Measurements from ENCODE around the gene NUBP2.
"Not testable (repeated sequence)": the region's sequence is repeated elsewhere in the genome, so short reads cannot be mapped to it uniquely, and the experiment has no call there.

NUBP2 gene

GRCh38 chr16:1784977-1785845 lies 2.5 kb downstream of the NUBP2 start:
- DNase-seq (ENCODE audit: low read depth in 2 of 2), result no peak

DNA sequence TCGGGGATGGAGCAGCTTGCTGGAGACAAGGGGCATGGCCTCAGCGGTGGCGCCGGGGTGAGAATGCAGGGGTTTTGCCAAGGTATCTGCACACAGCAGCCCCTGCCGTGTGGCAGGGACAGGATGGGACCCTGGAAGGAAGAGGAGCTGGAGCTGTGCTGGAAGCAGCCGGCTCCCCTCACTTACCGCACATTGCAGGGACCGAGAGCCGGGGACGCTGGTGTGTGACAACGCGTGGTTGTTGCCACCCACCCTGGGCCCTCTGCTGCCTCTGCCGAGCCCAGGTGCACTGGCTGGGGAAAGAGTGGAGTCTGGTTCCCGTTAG lies 3.0 kb downstream of the NUBP2 start:
- DNase-seq (ENCODE audit: low read depth in 2 of 2), result no peak

DNA sequence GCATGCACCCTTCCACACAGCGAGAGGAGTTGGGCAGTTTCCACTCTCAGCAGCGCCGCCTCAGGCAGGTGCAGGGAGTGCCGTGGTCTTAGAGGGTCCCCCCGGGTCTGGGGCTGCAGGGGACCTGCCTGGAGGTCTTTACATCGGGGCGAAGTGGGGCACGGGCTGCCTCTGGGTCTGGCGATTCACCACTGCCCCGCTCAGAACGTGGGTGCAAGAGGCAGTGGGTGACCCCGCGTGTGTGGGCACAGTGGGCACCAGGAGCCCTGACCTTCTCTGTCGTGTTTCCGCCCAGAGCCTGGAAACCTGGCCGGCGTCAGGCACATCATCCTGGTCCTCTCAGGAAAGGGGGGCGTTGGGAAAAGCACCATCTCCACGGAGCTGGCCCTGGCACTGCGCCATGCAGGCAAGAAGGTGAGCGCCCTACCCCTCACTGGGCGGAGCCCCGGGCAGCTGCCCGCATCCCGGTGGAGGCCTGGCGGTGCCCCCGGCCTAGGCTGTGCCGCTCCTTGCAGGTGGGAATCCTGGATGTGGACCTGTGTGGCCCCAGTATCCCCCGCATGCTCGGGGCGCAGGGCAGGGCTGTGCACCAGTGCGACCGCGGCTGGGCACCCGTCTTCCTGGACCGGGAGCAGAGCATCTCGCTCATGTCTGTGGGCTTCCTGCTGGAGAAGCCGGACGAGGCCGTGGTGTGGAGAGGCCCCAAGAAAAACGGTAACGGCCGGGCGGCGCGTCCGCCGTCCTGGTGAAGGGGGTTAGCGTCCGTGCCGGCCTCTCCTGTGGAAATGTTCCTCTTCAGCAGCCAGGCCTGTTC lies 3.7 kb downstream of the NUBP2 start:
- DNase-seq (ENCODE audit: low read depth in 2 of 2), result no peak

- DNase-seq (ENCODE audit: low read depth in 2 of 2), result no peak
Measured at GRCh38 chr16:1787056-1787321, 4.2 kb downstream of the NUBP2 start.

- no peak for DNase-seq (ENCODE audit: low read depth in 2 of 2)
Measured at GRCh38 chr16:1787322-1788094, 4.7 kb downstream of the NUBP2 start.

DNA sequence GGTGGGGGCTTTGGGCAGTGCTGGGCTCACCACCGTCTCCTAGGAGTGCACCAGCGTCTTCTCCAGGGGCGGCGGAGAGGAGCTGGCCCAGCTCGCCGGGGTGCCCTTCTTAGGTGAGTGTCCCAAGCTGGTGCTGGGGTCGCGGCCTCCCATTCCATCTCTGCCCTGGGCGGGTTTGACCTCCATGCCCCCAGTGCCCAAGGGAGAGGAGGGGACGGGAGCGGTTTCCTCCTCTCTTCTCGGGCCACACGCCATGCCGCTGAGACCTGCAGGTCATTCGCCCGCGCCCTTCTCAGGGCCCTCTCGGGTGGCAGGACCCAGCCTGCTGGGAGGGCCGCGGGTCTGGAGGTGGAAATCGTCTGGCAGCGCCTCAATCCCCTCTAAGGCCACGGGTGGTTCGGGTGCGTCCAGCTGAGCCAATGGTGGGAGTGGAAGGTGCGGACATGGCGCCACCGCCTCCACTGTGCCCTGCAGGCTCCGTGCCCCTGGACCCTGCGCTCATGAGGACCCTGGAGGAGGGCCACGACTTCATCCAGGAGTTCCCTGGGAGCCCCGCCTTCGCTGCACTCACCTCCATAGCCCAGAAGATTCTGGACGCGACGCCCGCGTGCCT lies 5.4 kb downstream of the NUBP2 start:
- DNase-seq (ENCODE audit: low read depth in 2 of 2), result no peak

GRCh38 chr16:1788708-1789100 lies 5.9 kb downstream of the NUBP2 start:
- DNase-seq (ENCODE audit: low read depth in 2 of 2), result no peak

DNA sequence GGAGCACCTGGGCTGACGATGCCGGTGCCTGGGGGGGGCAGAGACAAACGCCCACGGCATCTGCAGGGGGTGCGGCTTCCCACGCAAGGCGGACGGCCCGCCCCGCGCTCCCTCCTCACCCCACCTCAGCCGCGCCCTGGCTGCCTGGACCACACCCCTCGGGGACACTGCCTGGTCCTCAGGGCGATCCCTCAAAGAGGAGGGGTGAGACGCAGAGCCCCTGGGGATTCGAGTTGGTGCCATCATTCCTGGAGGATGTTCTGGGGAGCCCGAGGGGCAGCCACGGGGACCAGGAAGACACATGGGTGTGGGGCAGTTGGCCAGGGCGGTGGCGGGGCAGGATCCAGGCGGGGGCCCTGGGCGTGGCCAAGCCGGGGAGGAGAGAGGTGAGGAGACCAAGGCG lies 6.9 kb downstream of the NUBP2 start:
- DNase-seq (ENCODE audit: low read depth in 2 of 2), result no peak

- DNase-seq (ENCODE audit: low read depth in 2 of 2), result no peak
Measured at GRCh38 chr16:1790261-1790610, 7.5 kb downstream of the NUBP2 start.

- DNase-seq (ENCODE audit: low read depth in 2 of 2), result no peak
Measured at GRCh38 chr16:1790611-1791255, 8.0 kb downstream of the NUBP2 start.

GRCh38 chr16:1791256-1791942 lies 8.6 kb downstream of the NUBP2 start:
- DNase-seq (ENCODE audit: low read depth in 2 of 2), result no peak

DNA sequence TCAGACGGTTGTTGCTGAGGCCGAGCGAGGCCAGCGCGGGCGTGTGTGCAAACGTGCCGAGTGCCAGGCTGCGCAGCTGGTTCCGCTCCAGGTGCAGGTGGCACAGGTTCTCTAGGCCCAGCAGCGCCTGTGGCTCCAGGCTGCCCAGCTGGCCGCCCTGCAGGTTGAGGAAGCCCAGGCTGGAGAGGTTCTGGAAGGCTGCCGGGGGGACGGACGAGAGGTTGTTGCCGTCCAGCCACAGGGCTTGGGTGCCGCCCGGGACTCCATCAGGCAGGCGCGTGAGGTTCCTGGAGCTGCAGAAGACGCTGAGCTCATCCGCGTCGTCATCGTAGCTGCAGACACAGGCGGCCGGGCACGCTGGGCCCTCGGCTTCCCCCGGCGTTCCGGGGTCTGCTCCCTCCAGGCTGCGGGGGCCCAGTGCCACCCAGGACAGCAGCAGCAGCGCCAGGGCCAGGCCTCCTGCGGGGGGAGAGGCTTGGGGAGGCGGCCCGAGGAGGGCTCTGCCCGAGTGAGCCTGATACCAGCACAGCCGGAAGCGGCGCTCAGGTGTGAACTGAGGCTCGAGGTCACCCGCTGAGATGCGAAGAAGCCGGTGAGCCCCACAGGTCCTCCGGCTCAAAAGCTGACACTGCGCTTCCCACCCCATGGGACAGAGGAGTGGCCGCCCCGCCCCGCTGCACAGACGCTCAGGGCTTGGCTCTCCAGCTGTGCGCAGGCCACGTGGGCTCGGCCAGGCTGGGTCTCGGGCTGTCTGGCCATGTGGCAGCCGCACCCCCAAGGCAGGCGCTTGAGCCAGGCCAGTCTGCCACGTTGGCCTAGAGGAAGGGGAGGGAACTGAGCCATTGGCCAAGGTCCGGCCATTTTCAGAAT lies 9.4 kb downstream of the NUBP2 start:
- DNase-seq (ENCODE audit: low read depth in 2 of 2), result no peak

- DNase-seq (ENCODE audit: low read depth in 2 of 2), result no peak
Measured at GRCh38 chr16:1792836-1793577, 10.2 kb downstream of the NUBP2 start.

DNA sequence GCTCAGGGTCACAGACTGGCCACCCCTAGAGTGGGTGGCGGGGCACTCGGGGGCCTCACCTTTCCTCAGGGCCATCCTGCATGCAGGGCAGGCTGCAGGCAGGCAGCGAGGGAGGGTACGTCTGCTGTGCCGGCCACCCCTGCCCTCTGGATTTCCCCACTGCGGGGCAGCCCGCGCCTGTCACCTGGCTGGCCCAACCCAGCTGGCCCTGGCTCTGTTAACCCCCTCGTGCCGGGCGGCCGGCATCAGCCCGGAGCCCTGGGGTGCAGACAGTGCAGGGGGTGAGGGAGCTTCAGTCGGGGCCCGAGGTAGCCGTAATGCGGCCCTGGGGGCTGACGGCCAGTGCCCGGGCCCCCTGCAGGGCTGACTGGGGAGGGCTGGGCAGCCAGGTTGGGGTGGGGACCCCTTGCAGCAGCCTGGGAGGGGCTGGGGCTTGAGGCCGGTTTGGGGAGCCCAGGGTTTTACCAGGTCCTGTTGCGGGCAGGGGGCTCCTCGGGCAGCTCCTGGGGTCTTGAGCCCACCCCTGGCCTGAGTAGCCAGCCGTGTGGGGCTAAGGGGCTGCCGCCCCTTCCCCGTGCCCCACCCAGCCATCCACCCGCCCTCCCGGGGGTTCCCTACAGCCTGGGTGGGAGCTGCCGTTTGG lies 10.9 kb downstream of the NUBP2 start, which contains the start of gene IGFALS:
Gene IGFALS, minus strand, starts transcription at position 128 of the 643 bp plus-strand sequence. Its CDS starts 53 bp downstream, at position 75.
- no peak for DNase-seq (ENCODE audit: low read depth in 2 of 2)

- DNase-seq (ENCODE audit: low read depth in 2 of 2), result no peak
Measured at GRCh38 chr16:1794221-1794871, 11.6 kb downstream of the NUBP2 start.

GRCh38 chr16:1794908-1795666 lies 12.3 kb downstream of the NUBP2 start:
- DNase-seq (ENCODE audit: low read depth in 2 of 2), result no peak

GRCh38 chr16:1799263-1799662 lies 16.5 kb downstream of the NUBP2 start:
- DNase-seq (ENCODE audit: low read depth in 2 of 2), result not testable (repeated sequence)

DNA sequence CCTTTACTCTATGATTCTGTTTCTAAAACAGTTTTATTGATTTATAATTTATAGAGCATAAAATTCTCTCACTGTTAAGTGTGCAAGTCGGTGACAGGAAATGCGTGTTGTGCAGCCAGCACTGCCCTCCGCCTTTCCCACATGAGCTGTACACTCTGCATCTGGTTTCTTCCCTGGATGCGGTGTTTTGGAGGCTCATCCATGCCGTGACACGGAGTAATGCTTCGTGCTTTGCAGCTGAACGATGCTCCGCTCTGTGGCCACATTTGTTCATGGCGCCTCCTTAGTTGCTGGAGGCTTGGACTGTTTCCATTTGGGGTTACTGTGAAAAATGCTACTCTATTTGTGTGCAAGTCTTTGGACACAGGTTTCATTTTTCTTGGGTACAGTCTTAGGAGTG lies 17.9 kb downstream of the NUBP2 start:
- no peak for DNase-seq (ENCODE audit: low read depth in 2 of 2)

All from stimulated activated CD4-positive, alpha-beta T cell treated with anti-CD3 and anti-CD28 coated beads, Interleukin-1b, Interleukin-23, amount 100 ng/mL, for 1 hour (primary cell).